Neural progenitor cell (in vitro differentiated cells): Measurements from ENCODE around the gene NUDT16L1.

Source experiments
- EZH2 ChIP-seq: fragments of 200-600 bp; sonication (generic); IDR thresholded peaks from 2 replicates; pipeline ENCODE4 v1.6.1; 2017; ENCODE audit warnings: antibody characterized with exemption, mild to moderate bottlenecking, moderate library complexity
- EZH2phosphoT487 ChIP-seq: fragments of 200-600 bp; sonication (generic); IDR thresholded peaks from 2 replicates; pipeline ENCODE4 v1.6.1; 2017; ENCODE audit warnings: antibody characterized with exemption

DNA sequence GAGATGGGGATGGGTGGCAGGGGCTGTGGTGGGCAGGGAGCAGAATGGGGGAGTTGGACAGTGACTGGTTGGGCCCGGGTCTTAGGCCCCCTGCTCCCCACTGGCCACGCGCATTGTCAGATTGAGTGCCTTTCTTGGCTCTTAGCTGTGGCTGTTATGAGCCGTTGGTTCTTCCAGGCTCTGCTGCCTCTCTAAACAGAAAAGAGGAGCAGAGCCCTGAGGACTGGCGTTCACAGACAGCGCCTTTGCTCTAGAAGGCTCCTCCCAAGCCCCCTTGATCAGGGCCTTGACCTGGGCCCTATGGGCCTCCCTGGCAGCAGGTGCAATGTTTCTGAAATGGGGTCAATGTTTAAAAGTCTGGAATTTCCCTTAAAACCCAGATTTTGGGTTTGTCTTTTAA, 14.8 kb upstream of the NUDT16L1 start:
- TF ChIP-seq EZH2phosphoT487 (no peak), EZH2 (no peak)
